HL-60 (cell line): ENCODE data around the gene PIEZO1.

Source experiments
- DNase-seq, 2 experiments: peaks; one replicate each; pipeline ENCODE4 v3.0.0-alpha.2; 2010 to 2020; ENCODE audit warnings: low read depth in 1 of 2, low spot score in 1 of 2
- H3K27ac ChIP-seq: fragments of 250-450 bp; sonication (Bioruptor Pico); replicated peaks from 2 replicates; pipeline ENCODE4 v1.5.1; 2020; ENCODE audit warnings: mild to moderate bottlenecking, moderate library complexity
- H3K27me3 ChIP-seq: fragments of 250-450 bp; sonication (Bioruptor Pico); 2 replicates; pipeline ENCODE4 v1.5.1; 2021; ENCODE audit warnings: mild to moderate bottlenecking, moderate library complexity; ENCODE audit not compliant: insufficient read depth, poor library complexity, severe bottlenecking
- H3K4me3 ChIP-seq: replicated peaks from 2 replicates; pipeline ENCODE4 v1.5.1; 2011; ENCODE audit warnings: mild to moderate bottlenecking, control low read depth, low read length; ENCODE audit not compliant: insufficient read depth
- CTCF ChIP-seq: IDR thresholded peaks from one replicate; pipeline ENCODE4 v1.5.1; 2011; ENCODE audit warnings: low read length, control low read depth, inconsistent platforms; ENCODE audit not compliant: insufficient read depth
- GABPA ChIP-seq: IDR thresholded peaks from 2 replicates; pipeline ENCODE4 v1.6.1; 2012; ENCODE audit warnings: low read depth
- POLR2AphosphoS5 ChIP-seq: IDR thresholded peaks from 2 replicates; pipeline ENCODE4 v1.6.1; 2012; ENCODE audit warnings: low read depth
- REST ChIP-seq: IDR thresholded peaks from 2 replicates; pipeline ENCODE4 v1.6.1; 2012; ENCODE audit warnings: low read depth; ENCODE audit not compliant: insufficient replicate concordance
- SPI1 ChIP-seq: IDR thresholded peaks from 2 replicates; pipeline ENCODE4 v1.6.1; 2012; ENCODE audit warnings: low read depth, mild to moderate bottlenecking, borderline replicate concordance

Gene PIEZO1

GRCh38 chr16:88691129-88691813, 93.7 kb downstream of the PIEZO1 start:
- no peak for TF ChIP-seq REST
- no peak for TF ChIP-seq GABPA
- no peak for TF ChIP-seq SPI1
- TF ChIP-seq CTCF = no peak
- no peak for TF ChIP-seq POLR2AphosphoS5
- H3K27ac ChIP-seq = no peak overlapping the region
- no peak overlapping the region for H3K4me3 ChIP-seq
- no peak for DNase-seq
- H3K27me3 ChIP-seq = no peaks in the 10 kb centered on the region

GRCh38 chr16:88690341-88691128, 94.5 kb downstream of the PIEZO1 start:
- no peak for TF ChIP-seq GABPA
- TF ChIP-seq REST = no peak
- no peak for TF ChIP-seq POLR2AphosphoS5
- no peak for TF ChIP-seq SPI1
- no peak for TF ChIP-seq CTCF
- no peak for DNase-seq
- Histone ChIP-seq H3K27ac (no peak overlapping the region), H3K4me3 (no peak overlapping the region), H3K27me3 (no peaks in the 10 kb centered on the region)

GRCh38 chr16:88688013-88688778, 96.8 kb downstream of the PIEZO1 start:
- Histone ChIP-seq H3K4me3 (no peak overlapping the region), H3K27ac (no peak overlapping the region), H3K27me3 (no peaks in the 10 kb centered on the region)
- no peak for TF ChIP-seq GABPA
- no peak for TF ChIP-seq SPI1
- no peak for TF ChIP-seq CTCF
- TF ChIP-seq POLR2AphosphoS5 = no peak
- TF ChIP-seq REST = no peak
- DNase-seq = no peak
